Jurkat, Clone E6-1 (cell line): ENCODE results near the gene SPATA22. TPM values are rescaled to one million over a fixed set of nuclear protein-coding genes. Genes with fewer than 3 reads are reported as not detected.
"Not testable (repeated sequence)": the region's sequence is repeated elsewhere in the genome, so short reads cannot be mapped to it uniquely, and the experiment has no call there.

ENCODE experiments used
- DNase-seq: peaks from one replicate; pipeline ENCODE4 v3.0.0-alpha.2; 2011; ENCODE audit warnings: low read depth, low spot score
- H3K4me3 ChIP-seq: 2 replicates; pipeline ENCODE4 v1.5.1; 2011; ENCODE audit warnings: mild to moderate bottlenecking, low read length, control low read depth, moderate library complexity
- polyA plus RNA-seq: library from polyadenylated mRNA; unstranded; fragments of >200 nt; gene quantifications from one replicate; pipeline ENCODE4 v1.2.1, GENCODE V29; 2012; ENCODE audit warnings: missing spikeins; ENCODE audit not compliant: insufficient read length, insufficient read depth

Gene SPATA22
- polyA plus RNA-seq = not detected

- H3K4me3 ChIP-seq = no peak within 1 kb of the TSS
- no peak for DNase-seq
These were observed at the start of gene SPATA22 for GRCh38 chr17:3471599-3471998. Gene SPATA22, minus strand, starts transcription at chr17:3471819. Its CDS starts 2,494 bp downstream, at chr17:3469325.

- DNase-seq = not testable (repeated sequence)
These were observed 47.9 kb upstream of the SPATA22 start for GRCh38 chr17:3519472-3519871.

GRCh38 chr17:3514873-3515272 is 43.3 kb upstream of the SPATA22 start:
- no peak for DNase-seq
- no peak overlapping the region for H3K4me3 ChIP-seq

More at GRCh38 chr17:3519472-3519871, 47.9 kb upstream of the SPATA22 start:
- H3K4me3 ChIP-seq = not testable (repeated sequence)

- DNase-seq = not testable (repeated sequence)
These were observed 42.5 kb upstream of the SPATA22 start for GRCh38 chr17:3514167-3514566.

GRCh38 chr17:3513305-3514035 is 41.9 kb upstream of the SPATA22 start:
- DNase-seq = no peak

More at GRCh38 chr17:3514167-3514566, 42.5 kb upstream of the SPATA22 start:
- not testable (repeated sequence) for H3K4me3 ChIP-seq

GRCh38 chr17:3512505-3513171 is 41.0 kb upstream of the SPATA22 start:
- DNase-seq = no peak
- no peak overlapping the region for H3K4me3 ChIP-seq

More at GRCh38 chr17:3513305-3514035, 41.9 kb upstream of the SPATA22 start:
- H3K4me3 ChIP-seq = no peak overlapping the region

- DNase-seq = no peak
These were observed 40.4 kb upstream of the SPATA22 start for GRCh38 chr17:3511852-3512504.

GRCh38 chr17:3510090-3510489 is 38.5 kb upstream of the SPATA22 start:
- DNase-seq = no peak
- no peak overlapping the region for H3K4me3 ChIP-seq

More at GRCh38 chr17:3511852-3512504, 40.4 kb upstream of the SPATA22 start:
- H3K4me3 ChIP-seq = no peak overlapping the region

GRCh38 chr17:3507869-3508268 is 36.2 kb upstream of the SPATA22 start:
- H3K4me3 ChIP-seq = no peak overlapping the region
- peak; percentile 11 for DNase-seq

GRCh38 chr17:3507071-3507470 is 35.5 kb upstream of the SPATA22 start:
- no peak overlapping the region for H3K4me3 ChIP-seq
- no peak for DNase-seq

- H3K4me3 ChIP-seq = no peak overlapping the region
- no peak for DNase-seq
These were observed 34.4 kb upstream of the SPATA22 start for GRCh38 chr17:3506054-3506453.

GRCh38 chr17:3505008-3505407 is 33.4 kb upstream of the SPATA22 start:
- DNase-seq = no peak

GRCh38 chr17:3503285-3503684 is 31.7 kb upstream of the SPATA22 start:
- H3K4me3 ChIP-seq = no peak overlapping the region

More at GRCh38 chr17:3505008-3505407, 33.4 kb upstream of the SPATA22 start:
- H3K4me3 ChIP-seq = no peak overlapping the region

GRCh38 chr17:3502466-3502865 is 30.8 kb upstream of the SPATA22 start:
- no peak overlapping the region for H3K4me3 ChIP-seq
- DNase-seq = no peak

More at GRCh38 chr17:3503285-3503684, 31.7 kb upstream of the SPATA22 start:
- no peak for DNase-seq

- DNase-seq = no peak
- no peak overlapping the region for H3K4me3 ChIP-seq
These were observed 29.7 kb upstream of the SPATA22 start for GRCh38 chr17:3501344-3501743.

GRCh38 chr17:3497101-3497500 is 25.5 kb upstream of the SPATA22 start:
- H3K4me3 ChIP-seq = no peak overlapping the region
- DNase-seq = no peak

- DNase-seq = no peak
- no peak overlapping the region for H3K4me3 ChIP-seq
These were observed 14.0 kb upstream of the SPATA22 start for GRCh38 chr17:3485481-3486068.

- no peak for DNase-seq
- no peak overlapping the region for H3K4me3 ChIP-seq
These were observed 11.2 kb upstream of the SPATA22 start for GRCh38 chr17:3482852-3483251.

GRCh38 chr17:3479988-3480387 is 8.4 kb upstream of the SPATA22 start:
- no peak overlapping the region for H3K4me3 ChIP-seq
- no peak for DNase-seq
